HG02981 (cell line): ENCODE data around the gene GLIS1.

Experiments used
- ATAC-seq: cut with Tn5 transposase; IDR thresholded peaks from one replicate; pipeline ENCODE4 v1.9.1; 2021; ENCODE audit warnings: mild to moderate bottlenecking, moderate library complexity; ENCODE audit not compliant: unreplicated experiment

The GLIS1 gene

DNA sequence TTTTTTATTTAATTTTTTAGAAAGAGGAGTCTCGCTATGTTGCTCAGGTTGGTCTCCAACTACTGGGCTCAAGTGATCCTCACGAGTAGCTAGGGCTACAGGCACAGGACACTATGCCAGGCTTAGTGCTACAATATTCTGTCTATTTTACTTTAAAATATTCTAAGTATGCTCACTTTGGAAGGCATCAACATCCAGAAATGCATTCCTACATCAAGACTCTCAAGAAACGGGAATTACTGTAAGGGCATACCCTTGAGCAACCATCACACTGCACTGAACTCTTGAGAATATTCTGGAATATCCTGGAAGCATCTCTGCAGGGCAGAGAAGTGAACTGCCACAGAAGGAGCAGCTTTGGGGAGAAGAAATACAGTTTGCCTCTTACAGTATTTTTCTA is 280.3 kb downstream of the GLIS1 start:
- no peak for ATAC-seq
